HG02759 (cell line): ENCODE data around the gene IL4.

ENCODE experiments used
- ATAC-seq: cut with Tn5 transposase; IDR thresholded peaks from one replicate; pipeline ENCODE4 v1.9.1; 2021; ENCODE audit warnings: mild to moderate bottlenecking, moderate library complexity; ENCODE audit not compliant: unreplicated experiment

The IL4 gene

DNA sequence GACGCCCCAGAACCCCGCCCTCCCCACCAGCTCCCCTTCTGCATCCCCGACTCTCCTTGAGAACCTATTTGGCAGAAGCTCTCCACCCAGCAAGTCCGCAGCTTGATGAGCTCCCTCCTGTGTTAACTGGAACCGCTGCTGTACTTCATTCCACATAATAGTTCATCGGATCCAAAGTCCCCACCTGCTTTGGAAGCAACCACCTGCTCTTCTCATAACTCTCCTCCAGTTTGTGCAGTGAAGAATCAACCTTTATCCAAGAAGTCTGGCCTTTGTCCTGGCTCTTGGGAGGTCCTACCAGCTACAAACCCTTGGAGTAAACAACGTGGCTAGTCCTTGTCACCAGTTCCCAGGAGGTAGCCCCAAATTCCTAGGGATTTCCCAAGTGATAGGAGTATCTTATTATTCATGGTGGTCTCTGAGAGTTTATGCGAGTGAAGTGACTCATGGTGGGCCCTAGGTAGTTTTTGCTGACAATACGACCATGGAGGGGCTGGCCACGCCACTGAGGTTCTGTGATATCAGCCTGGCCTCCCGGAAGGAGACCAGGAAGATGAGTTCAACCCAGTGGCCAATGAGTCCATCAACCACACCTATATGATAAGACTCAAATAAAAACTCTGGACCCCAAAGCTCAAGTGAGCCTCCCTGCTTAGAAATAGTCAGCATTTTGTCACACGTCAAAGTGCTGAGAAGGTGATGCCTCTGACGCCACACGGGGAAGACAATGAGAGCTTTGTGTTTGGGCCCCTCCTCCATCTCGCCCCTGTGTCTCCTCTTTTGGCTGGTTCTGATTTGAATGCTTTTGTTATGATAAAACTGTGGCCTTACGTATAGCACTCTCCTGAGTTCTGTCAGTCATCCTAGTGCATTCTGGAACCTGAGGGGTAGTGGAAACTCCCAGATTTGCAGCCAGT is 3.6 kb upstream of the IL4 start:
- ATAC-seq: no peak

DNA sequence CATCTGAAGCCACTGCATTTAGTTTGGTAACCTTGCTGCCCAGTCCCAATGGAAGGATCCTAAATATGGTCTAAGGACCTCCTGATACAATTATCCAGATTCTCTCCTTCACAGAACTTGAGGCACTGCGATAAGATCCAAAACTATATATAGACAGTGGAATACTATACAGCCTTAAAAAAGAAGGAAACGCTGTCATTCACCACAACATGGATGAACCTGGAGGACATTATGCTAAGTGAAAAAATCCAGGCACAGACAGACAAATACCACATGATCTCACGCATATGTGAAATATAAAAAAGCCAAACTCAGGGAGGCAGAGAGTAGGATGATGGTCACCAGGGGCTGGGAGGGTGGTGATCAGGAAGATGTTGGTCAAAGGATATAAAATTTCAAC is 2.8 kb upstream of the IL4 start:
- ATAC-seq: no peak

- ATAC-seq: no peak
Measured at GRCh38 chr5:132673488-132673887, 301 bp upstream of the IL4 start.

DNA sequence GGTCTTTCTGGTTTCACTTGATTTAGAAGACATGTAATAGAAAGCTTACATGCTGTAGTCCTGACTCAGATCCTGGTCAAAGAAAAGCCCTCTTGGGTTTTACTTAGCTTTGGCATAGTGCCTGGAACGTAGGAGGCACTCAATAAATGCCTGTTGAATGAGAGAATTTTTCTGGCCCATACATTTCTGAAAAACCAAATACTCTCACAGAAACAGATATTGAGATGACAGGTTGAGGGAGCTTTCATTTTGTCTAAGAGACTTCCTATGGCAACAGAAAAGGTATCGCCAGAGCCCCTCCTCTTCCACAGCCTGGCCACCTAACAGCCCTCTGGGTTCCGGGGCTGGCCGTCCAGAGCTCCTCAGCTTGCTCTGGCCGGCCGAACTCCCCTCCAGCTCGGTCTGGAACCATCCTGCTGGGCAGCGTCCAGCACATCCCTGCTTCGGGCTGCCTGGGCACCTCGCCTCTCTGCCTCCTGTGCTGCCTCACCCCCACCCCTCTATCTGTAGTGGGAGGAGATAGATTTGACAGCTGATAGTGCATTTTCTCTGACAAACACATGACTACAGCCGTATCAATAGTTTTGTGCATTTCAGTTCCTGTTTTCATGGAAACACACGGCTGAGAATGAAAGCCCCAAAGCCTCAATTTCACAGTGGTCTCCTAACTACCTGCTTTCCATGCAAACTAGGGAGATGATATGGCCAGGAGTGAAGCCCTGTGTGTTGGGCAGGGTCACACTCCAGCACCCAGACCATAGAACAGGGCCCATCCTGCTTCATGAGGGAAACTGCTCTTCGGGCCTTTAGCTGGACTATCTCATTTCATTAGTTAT is 1.1 kb downstream of the IL4 start:
- peak; percentile 86 for ATAC-seq

GRCh38 chr5:132675936-132676689 is 2.3 kb downstream of the IL4 start:
- no peak for ATAC-seq

DNA sequence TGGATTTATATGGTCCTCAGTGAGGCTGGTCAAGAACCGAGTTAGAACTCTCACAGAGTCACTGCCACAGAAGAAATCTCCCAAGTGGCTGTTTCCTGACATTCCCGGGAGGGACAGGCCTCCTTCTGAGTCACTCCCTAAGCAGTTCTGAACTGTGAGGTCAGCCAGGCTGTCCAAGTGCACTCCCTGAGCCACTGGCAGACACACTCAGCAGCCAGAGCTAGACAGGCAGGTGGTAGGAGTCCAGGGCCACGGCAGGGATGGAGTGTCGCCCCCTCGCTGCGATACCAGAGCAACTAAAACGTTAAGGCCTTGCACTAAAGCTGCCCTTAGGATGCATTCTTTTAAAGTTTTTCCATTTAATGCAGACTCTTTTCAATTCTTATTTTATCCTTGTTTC is 3.4 kb downstream of the IL4 start:
- no peak for ATAC-seq

DNA sequence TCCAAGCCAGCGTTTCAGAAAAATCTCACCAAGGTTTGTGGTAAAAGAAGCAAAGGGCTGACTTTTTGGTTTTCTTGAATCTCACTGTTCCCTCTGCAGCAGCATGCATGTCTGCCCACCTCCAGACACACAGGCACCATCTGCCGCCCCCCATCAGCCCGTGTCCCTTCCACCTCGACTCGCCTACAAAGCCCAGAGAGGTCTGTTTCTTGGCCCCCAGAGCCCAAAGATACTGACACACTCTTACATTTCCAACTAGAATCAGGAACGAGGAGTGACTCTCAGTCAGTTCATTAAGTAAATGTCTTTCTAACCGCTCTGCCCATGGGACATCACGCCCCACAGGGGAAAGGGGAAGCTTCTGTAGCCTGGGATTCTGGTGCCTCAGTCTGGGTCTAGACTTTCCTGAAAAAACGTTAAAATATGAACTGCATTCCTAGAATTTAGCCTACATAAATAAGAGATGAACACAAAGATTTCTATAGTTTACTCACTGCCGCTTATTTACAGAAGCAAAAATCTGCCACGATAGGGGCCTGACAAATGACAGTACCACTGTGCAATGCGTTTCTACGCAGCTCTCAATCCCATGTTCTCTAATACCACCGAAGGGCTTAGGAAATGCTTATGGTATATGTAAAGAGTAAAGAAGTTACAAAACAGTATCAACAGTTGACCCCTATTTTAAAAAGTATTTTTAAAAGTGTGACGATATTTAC is 4.1 kb downstream of the IL4 start:
- no peak for ATAC-seq

DNA sequence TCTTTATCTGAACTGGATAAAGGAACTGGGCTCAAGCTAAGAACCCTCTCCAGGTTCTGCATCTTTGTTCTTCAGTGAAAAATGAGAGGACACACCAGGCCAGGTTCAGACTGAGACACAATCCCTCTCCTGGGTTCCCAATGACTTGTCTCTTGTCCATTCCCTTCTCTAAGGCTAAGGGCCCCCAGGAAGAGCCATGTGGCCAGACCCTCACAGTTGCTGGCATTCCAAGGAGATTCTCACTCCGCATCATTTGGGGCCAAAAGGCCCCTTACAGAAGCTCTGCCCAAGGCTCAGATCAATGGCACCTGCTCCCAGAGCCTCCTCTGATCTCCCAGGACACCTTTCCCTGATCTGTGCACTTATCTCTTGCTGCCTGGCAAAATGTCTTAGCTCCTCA is 4.9 kb downstream of the IL4 start:
- no peak for ATAC-seq

- no peak for ATAC-seq
Measured at GRCh38 chr5:132679166-132679565, 5.4 kb downstream of the IL4 start.

- ATAC-seq: no peak
Measured at GRCh38 chr5:132679717-132680380, 6.1 kb downstream of the IL4 start.

DNA sequence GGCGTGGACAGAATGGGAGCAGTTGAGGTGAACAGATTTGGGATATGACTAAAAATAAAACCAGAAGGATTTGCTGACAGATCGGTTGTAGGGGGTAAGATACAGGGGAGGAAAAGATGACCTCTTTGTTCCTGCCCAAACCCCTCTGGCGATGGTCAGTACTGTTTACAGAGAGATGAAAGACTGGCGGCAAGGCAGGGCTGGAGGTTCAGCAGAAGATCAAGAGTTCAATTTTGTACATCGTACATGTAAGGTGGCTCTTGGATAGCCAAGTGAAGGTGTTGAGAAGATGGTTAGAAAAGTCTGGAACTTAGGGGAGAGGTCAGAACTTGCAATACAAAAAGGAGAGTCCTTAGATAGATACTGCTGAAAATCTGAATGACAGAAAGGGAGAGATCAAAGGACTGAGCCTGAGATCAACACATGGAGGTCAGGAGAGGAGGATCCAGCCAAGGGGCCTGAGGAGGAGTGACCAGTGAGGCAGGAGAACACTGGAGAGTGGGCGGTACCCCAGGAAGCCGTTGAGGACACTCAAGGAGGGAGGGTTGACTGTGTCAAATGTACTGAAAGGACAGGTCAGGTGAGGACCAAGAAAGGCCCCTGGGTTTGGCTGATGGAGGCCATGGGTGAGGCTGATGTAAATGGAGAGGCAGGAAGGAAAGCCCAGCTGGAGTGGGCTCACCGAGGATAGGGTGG is 7.1 kb downstream of the IL4 start:
- no peak for ATAC-seq

- no peak for ATAC-seq
Measured at GRCh38 chr5:132681476-132681831, 7.7 kb downstream of the IL4 start.

GRCh38 chr5:132681983-132682382 is 8.2 kb downstream of the IL4 start:
- no peak for ATAC-seq

DNA sequence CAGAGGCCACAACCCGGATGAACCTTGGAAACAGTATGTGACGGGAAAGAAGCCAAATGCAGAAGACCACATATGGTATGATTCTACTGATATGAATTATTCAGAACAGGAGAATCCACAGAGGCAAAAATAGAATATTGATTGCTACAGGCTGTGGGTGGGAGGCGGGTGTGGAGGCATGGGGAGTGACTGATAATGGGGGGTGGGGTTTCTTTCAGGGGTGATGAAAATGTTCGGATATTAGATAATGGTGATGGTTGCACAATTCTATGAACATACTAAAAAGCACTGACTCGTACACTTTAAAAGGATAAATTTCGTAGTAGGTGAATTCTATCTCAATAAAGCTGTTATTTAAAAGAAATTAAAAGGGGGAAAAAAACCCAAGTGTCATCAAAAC is 10.7 kb downstream of the IL4 start:
- no peak for ATAC-seq

DNA sequence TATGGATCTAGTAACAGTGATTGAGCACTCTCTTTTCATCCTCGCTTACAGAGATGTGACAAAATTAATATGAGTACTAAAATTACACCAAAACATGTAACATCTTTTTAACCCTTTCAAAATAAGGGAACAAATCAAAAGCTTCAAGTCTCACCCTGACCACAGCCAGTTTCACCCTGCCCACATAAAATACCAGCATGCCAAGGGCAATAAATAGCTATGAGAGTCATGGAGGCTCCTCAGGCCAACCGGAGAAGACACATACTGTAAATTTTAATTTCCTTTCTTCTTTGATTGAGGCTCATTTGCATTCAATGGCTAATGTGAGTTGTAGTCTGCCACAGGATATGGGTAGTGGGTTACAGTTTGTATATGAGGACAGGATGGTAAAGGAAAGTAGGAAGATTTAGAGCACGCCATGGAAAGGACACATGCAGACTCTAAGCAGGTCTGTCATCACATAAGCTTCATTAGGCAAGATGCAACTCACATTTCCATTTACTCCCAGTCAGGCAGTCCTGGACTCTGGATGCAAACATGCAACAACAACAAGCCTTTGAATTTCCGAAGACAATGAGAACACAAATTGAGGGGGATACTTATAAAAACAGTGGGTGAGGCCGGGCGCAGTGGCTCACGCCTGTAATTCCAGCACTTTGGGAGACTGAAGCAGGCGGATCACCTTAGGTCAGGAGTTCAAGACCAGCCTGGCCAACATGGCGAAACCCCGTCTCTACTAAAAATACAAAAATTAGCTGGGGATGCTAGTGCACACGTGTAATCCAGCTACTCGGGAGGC is 11.3 kb downstream of the IL4 start:
- ATAC-seq: no peak

DNA sequence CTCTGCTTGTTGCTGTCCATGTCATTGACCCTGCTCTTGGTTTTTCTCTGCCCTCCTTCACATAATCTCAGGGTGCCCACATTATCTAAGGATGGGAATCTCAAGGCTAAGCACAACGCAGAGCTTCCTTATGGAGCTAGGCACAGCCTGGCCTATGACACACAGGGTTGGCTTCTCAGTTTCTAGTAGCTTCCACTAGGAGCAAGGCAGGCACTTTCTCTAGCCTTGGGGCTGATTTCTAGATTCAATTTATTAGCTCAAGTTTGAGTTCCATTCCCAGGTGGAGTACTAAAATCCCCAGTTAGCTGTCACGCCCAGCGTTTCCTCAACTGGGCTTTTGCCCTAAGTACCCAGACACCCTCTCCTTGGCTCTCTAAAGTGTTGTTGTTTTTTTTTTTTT is 12.4 kb downstream of the IL4 start:
- ATAC-seq: no peak

DNA sequence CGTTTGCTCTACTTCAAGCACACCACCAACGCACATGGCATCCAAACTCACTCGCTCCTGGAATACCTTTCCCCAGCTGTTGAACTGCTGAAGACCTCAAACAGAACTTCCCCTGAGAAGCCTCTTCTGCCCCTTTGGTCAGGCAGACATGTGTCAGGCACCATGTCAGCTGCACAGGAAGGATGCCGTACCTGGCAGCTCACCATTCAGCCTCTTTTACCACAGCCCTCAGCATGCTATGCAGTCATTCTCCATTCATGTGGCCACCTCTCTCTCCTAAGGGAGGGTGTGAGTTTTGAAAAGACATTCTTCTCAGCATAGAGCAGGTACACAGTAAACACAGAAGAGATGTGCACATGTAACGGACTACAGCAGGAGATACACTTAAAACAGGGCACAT is 14.2 kb downstream of the IL4 start:
- no peak for ATAC-seq

DNA sequence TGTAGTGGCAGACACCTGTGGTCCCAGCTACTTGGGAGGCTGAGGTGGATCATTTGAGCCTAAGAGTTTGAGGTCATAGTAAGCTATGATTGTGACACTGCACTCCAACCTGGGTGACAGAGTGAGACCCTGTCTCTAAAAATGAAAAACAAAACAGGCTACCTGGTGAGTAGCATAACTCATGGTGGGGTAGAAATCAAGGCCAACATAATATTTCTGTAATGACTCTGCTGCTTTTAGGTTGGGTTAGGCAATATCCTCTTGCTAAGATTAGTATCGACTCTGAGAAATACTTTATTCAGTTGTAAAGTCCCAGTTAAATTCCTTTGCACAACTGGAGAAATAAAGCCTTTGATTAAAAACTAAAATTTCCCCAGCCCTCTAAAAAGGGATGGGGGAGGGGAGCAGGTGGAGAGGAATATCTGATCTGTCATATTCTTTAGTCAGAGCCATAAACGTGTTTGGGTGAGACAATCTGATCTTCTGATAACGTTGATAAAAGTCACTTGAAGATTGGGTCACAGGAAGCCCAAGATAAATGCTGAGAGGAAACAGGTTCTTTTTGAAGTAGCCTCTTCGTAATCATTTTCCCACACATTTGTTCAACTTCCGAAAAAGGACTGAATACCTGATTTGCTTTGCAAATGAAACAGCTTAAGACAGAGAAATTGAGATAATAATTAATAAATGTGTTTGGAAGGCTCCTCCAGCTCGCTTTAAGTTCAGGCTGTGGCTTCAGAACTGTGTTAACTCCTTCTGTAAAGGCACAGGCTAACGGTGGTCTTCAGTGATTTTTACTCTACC is 14.9 kb downstream of the IL4 start:
- ATAC-seq: peak; percentile 44
